HCT116 (cell line): ENCODE results near the gene ASAH2B. TPM values are rescaled to one million over a fixed set of nuclear protein-coding genes. Genes with fewer than 3 reads are reported as not detected.

Source experiments
- ATAC-seq: fragments of 200-7000 bp; cut with Tn5 transposase; 2 replicates; pipeline ENCODE4 v1.9.1; 2020; ENCODE audit warnings: mild to moderate bottlenecking, moderate library complexity
- BruUV-seq: library from RNA; stranded (reverse); fragments of 400-500 nt; replicated peaks from 2 replicates; lab custom pipeline; 2021; lab: Mats Ljungman, UMichigan
- CTCF ChIA-PET: fragments of 300-600 bp; sonication (Branson Sonifier 250); formaldehyde crosslinking; loops from one replicate; lab custom pipeline; 2021; ENCODE audit warnings: antibody characterized with exemption; lab: Charles Lee
- POLR2A ChIA-PET: fragments of 300-600, 350-600 bp; sonication (Branson Sonifier 250); formaldehyde crosslinking; loops from one replicate; lab custom pipeline; 2021; ENCODE audit warnings: antibody characterized with exemption; lab: Charles Lee
- RAD21 ChIA-PET, 2 experiments: fragments of 300-600 bp; sonication (Branson Sonifier 250); formaldehyde crosslinking; loops; one replicate each; lab custom pipeline; 2023; ENCODE audit warnings: low total read pairs in 2 of 2; ENCODE audit not compliant: uncharacterized antibody in 2 of 2, unreplicated experiment in 2 of 2, low non-redundant PET in 1 of 2; lab: Charles Lee
- DNase-seq: peaks from one replicate; pipeline ENCODE4 v3.0.0-alpha.2; 2010; ENCODE audit warnings: low read depth, low spot score
- H2AFZ ChIP-seq: fragments of 200-600 bp; shearing (Covaris generic), sonication (generic); 2 replicates; pipeline ENCODE4 v1.6.1; 2017; ENCODE audit warnings: low read depth, mixed run types, mixed read lengths, antibody characterized with exemption, low read length; ENCODE audit not compliant: poor library complexity, severe bottlenecking
- H3K27ac ChIP-seq: 2 replicates; pipeline ENCODE4 v1.5.1; 2012; ENCODE audit warnings: low read depth, low read length
- H3K27me3 ChIP-seq: fragments of 200-600 bp; sonication (generic); 2 replicates; pipeline ENCODE4 v1.6.1; 2016; ENCODE audit warnings: mixed run types, low read length, mixed read lengths; ENCODE audit not compliant: insufficient read depth
- H3K36me3 ChIP-seq, 2 experiments: fragments of 200-500 bp in 1 of 2; fragments of 200-600 bp in 1 of 2; sonication (Bioruptor generic) in 1 of 2; sonication (generic) in 1 of 2; 2 replicates each; pipeline versions ENCODE4 v1.5.1 to v1.6.1; 2014 to 2016; ENCODE audit warnings: low read length in 2 of 2, inconsistent platforms in 1 of 2, mixed read lengths in 1 of 2, mixed run types in 1 of 2; ENCODE audit not compliant: insufficient read depth in 2 of 2, control insufficient read depth in 1 of 2
- H3K4me1 ChIP-seq, 2 experiments: fragments of 200-600 bp in 1 of 2; sonication (generic) in 1 of 2; 2 replicates each; pipeline versions ENCODE4 v1.5.1 to v1.6.1; 2012 to 2017; ENCODE audit warnings: low read length in 2 of 2, inconsistent platforms in 1 of 2, mild to moderate bottlenecking in 1 of 2, mixed read lengths in 1 of 2, mixed run types in 1 of 2, moderate library complexity in 1 of 2; ENCODE audit not compliant: insufficient read depth in 2 of 2, control insufficient read depth in 1 of 2
- H3K4me2 ChIP-seq: fragments of 200-600 bp; sonication (generic); 2 replicates; pipeline ENCODE4 v1.6.1; 2017; ENCODE audit warnings: mixed run types, low read length, mixed read lengths
- H3K4me3 ChIP-seq, 2 experiments: fragments of 200-600 bp in 1 of 2; sonication (generic) in 1 of 2; replicated peaks in 1 of 2; 2 replicates each; pipeline ENCODE4 v1.5.1; 2011 to 2016; ENCODE audit warnings: low read length in 2 of 2, control low read depth in 1 of 2, low read depth in 1 of 2, mild to moderate bottlenecking in 1 of 2, mixed read lengths in 1 of 2, mixed run types in 1 of 2
- H3K79me2 ChIP-seq: fragments of 200-600 bp; sonication (generic); 2 replicates; pipeline ENCODE4 v1.6.1; 2017; ENCODE audit warnings: mild to moderate bottlenecking, mixed run types, low read length, moderate library complexity, mixed read lengths; ENCODE audit not compliant: insufficient read depth
- H3K9ac ChIP-seq: fragments of 200-600 bp; sonication (generic); 2 replicates; pipeline ENCODE4 v1.6.1; 2016; ENCODE audit warnings: low read length, mixed read lengths
- H3K9me2 ChIP-seq: fragments of 200-600 bp; sonication (generic), shearing (Covaris generic); 2 replicates; pipeline ENCODE4 v1.6.1; 2017; ENCODE audit warnings: mixed run types, mild to moderate bottlenecking, moderate library complexity; ENCODE audit not compliant: insufficient read depth
- H3K9me3 ChIP-seq, 2 experiments: fragments of 200-500 bp in 1 of 2; fragments of 200-600 bp in 1 of 2; sonication (Bioruptor generic) in 1 of 2; sonication (generic) in 1 of 2; 2 replicates each; pipeline ENCODE4 v1.6.1; 2014 to 2017; ENCODE audit warnings: low read length in 2 of 2, mixed read lengths in 2 of 2, inconsistent platforms in 1 of 2, low read depth in 1 of 2, mild to moderate bottlenecking in 1 of 2, mixed run types in 1 of 2, moderate library complexity in 1 of 2; ENCODE audit not compliant: control insufficient read depth in 1 of 2, insufficient read depth in 1 of 2
- H4K20me1 ChIP-seq: fragments of 200-600 bp; sonication (generic), shearing (Covaris generic); 2 replicates; pipeline ENCODE4 v1.6.1; 2017; ENCODE audit warnings: mixed run types, mild to moderate bottlenecking, moderate library complexity; ENCODE audit not compliant: insufficient read depth
- CEBPB ChIP-seq: IDR thresholded peaks from 2 replicates; pipeline ENCODE4 v1.6.1; 2012; ENCODE audit warnings: low read depth
- EGR1 ChIP-seq: IDR thresholded peaks from 2 replicates; pipeline ENCODE4 v1.6.1; 2012; ENCODE audit warnings: low read depth
- ELF1 ChIP-seq: IDR thresholded peaks from 2 replicates; pipeline ENCODE4 v1.6.1; 2012; ENCODE audit warnings: low read depth, borderline replicate concordance
- EZH2 ChIP-seq: fragments of 200-600 bp; sonication (generic); IDR thresholded peaks from 2 replicates; pipeline ENCODE4 v1.6.1; 2017; ENCODE audit warnings: antibody characterized with exemption, mixed run types
- EZH2phosphoT487 ChIP-seq: fragments of 200-600 bp; IDR thresholded peaks from 2 replicates; pipeline ENCODE4 v1.6.1; 2018; ENCODE audit warnings: antibody characterized with exemption, borderline replicate concordance
- POLR2A ChIP-seq: IDR thresholded peaks from 2 replicates; pipeline ENCODE4 v1.7.0; 2011; ENCODE audit warnings: borderline replicate concordance; ENCODE audit not compliant: insufficient read depth, insufficient read length; ENCODE audit errors: extremely low read depth
- POLR2AphosphoS5 ChIP-seq: IDR thresholded peaks from 2 replicates; pipeline ENCODE4 v1.6.1; 2011; ENCODE audit warnings: mild to moderate bottlenecking, low read depth, low read length, moderate library complexity
- RAD21 ChIP-seq: IDR thresholded peaks from 2 replicates; pipeline ENCODE4 v1.6.1; 2012; ENCODE audit warnings: low read depth, mild to moderate bottlenecking
- SP1 ChIP-seq: IDR thresholded peaks from 2 replicates; pipeline ENCODE4 v1.6.1; 2012; ENCODE audit warnings: low read depth
- TCF7L2 ChIP-seq: IDR thresholded peaks from 2 replicates; pipeline ENCODE4 v1.7.0; 2011; ENCODE audit warnings: borderline replicate concordance, inconsistent platforms; ENCODE audit not compliant: insufficient read depth, insufficient read length; ENCODE audit errors: extremely low read depth
- intact Hi-C: fragments of 100-400 bp; cut with micrococcal nuclease; formaldehyde crosslinking; loops from 2 replicates; pipeline ENCODE4 v1.10.0; 2022
- total RNA-seq: library from RNA; stranded (reverse); gene quantifications from one replicate; pipeline ENCODE4 v1.2.1, GENCODE V29; 2021; ENCODE audit not compliant: unreplicated experiment
- TF ChIP-seq, protein P1 (sequence below): IDR thresholded peaks from 2 replicates; pipeline ENCODE4 v1.6.1; 2012
- TF ChIP-seq, protein P2 (sequence below): IDR thresholded peaks from 2 replicates; pipeline ENCODE4 v1.6.1; 2012
- TF ChIP-seq, protein P3 (sequence below): IDR thresholded peaks from 2 replicates; pipeline ENCODE4 v1.6.1; 2011; ENCODE audit warnings: mild to moderate bottlenecking, low read length, moderate library complexity; ENCODE audit not compliant: insufficient replicate concordance; ENCODE audit errors: extremely low read depth

Gene ASAH2B
- total RNA-seq, 1 experiment from 2014 or later: 10.8 TPM

DNA sequence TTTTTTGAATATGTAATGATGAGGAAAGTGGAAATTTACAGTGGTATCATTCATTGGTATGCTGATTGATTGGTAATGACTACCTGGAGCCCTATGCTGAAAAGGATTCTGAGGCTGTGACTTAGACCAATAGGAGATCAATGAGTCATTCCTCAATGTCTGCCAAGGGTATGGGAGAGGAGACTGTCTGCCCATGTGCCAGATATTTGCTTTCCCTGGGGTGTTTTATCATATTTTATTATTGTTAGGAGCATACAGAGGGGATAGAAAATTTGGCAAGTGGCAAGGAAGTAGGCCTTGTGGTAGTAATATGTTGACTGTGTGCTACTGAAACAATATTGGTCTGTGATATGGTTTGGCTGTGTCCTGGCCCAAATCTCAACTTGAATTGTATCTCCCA is 54.8 kb downstream of the ASAH2B start:
- H3K27ac ChIP-seq: no peak overlapping the region
- H3K4me2 ChIP-seq: no peak overlapping the region
- H3K4me3 ChIP-seq: no peak overlapping the region
- no peaks in the 10 kb centered on the region for H3K9me3 ChIP-seq
- H2AFZ ChIP-seq: no peak overlapping the region
- no peaks in the 10 kb centered on the region for H4K20me1 ChIP-seq
- H3K9me2 ChIP-seq: no peaks in the 10 kb centered on the region
- no peaks in the 10 kb centered on the region for H3K36me3 ChIP-seq
- intact Hi-C loops: loop anchor here (5.0 kb wide), 1 partner anchor 143 kb away; no protein-coding TSS in a partner anchor
- POLR2A ChIA-PET: no interaction called here
- TF ChIP-seq RAD21 (no peak), POLR2A (no peak), SP1 (no peak), EZH2phosphoT487 (no peak), ELF1 (no peak), TCF7L2 (no peak), EGR1 (no peak), POLR2AphosphoS5 (no peak), EZH2 (no peak), CEBPB (no peak)
- TF ChIP-seq, protein P1, sequence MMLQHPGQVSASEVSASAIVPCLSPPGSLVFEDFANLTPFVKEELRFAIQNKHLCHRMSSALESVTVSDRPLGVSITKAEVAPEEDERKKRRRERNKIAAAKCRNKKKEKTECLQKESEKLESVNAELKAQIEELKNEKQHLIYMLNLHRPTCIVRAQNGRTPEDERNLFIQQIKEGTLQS: no peak
- TF ChIP-seq, protein P2, sequence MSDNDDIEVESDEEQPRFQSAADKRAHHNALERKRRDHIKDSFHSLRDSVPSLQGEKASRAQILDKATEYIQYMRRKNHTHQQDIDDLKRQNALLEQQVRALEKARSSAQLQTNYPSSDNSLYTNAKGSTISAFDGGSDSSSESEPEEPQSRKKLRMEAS: no peak
- TF ChIP-seq, protein P3, sequence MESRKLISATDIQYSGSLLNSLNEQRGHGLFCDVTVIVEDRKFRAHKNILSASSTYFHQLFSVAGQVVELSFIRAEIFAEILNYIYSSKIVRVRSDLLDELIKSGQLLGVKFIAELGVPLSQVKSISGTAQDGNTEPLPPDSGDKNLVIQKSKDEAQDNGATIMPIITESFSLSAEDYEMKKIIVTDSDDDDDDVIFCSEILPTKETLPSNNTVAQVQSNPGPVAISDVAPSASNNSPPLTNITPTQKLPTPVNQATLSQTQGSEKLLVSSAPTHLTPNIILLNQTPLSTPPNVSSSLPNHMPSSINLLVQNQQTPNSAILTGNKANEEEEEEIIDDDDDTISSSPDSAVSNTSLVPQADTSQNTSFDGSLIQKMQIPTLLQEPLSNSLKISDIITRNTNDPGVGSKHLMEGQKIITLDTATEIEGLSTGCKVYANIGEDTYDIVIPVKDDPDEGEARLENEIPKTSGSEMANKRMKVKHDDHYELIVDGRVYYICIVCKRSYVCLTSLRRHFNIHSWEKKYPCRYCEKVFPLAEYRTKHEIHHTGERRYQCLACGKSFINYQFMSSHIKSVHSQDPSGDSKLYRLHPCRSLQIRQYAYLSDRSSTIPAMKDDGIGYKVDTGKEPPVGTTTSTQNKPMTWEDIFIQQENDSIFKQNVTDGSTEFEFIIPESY: no peak
- CTCF ChIA-PET: no interaction called here
- BruUV-seq: no TSS peak
- no peak overlapping the region for H3K9ac ChIP-seq
- RAD21 ChIA-PET: no interaction called here
- no peaks in the 10 kb centered on the region for H3K79me2 ChIP-seq
- ATAC-seq (no peak), DNase-seq (no peak)
- no peaks in the 10 kb centered on the region for H3K27me3 ChIP-seq
- no peaks in the 10 kb centered on the region for H3K4me1 ChIP-seq
